ENCODE data around the gene XKRX. TPM values are rescaled to one million over a fixed set of nuclear protein-coding genes. Genes with fewer than 3 reads are reported as not detected.

XKRX gene
- not detected in 2 replicates for polyA plus RNA-seq

GRCh38 chrX:100928660-100929613 is at the start of gene XKRX:
Gene XKRX, minus strand, starts transcription at chrX:100928917. Its CDS starts 613 bp downstream, at chrX:100928304.

DNA sequence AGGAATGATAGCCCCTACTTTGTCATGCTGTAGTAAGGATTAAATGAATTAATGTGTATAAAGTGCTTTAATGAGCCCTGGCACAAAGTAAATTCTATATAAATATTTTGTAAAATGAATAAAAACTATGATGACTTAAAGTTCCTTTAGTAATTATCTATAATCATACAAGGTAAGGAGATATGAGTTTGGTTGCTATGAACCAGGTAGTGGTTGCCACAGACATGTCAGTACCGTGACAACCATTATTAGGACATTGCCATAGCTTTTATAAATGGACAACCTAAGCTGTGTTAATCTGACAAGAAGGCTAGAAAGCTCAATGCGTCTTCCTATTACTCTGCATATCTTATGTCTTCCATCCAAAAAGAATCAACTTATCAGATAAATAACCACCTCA is 40.7 kb upstream of the XKRX start, which contains the start of gene ARL13A:
Gene ARL13A, plus strand, starts transcription at position 301 of the 400 bp plus-strand sequence. CDS start 3,982 bp downstream, outside the sequence.

GRCh38 chrX:100874325-100874724 is 54.4 kb downstream of the XKRX start, which contains the start of gene NOX1:
Gene NOX1, minus strand, starts transcription at chrX:100874359. Its CDS starts 220 bp downstream, at chrX:100874139.

Other genes with a start within 250 kb of the XKRX start
- 1.0 and 2.0 TPM in 2 replicates for gene SYTL4, start 196.8 kb downstream of the XKRX start, polyA plus RNA-seq
- 5.4 and 6.8 TPM in 2 replicates for gene CSTF2, start 108.5 kb downstream of the XKRX start, polyA plus RNA-seq
- gene NOX1, start 54.6 kb downstream of the XKRX start, polyA plus RNA-seq = 0.13 and 0.38 TPM in 2 replicates
- 0.94 TPM in 1 of 2 replicates, not detected in the other for gene ARL13A, start 40.8 kb upstream of the XKRX start, polyA plus RNA-seq
- gene TRMT2B, start 123.2 kb upstream of the XKRX start, polyA plus RNA-seq = 0.95 and 1.5 TPM in 2 replicates
- 40.4 and 57.0 TPM in 2 replicates for gene TMEM35A, start 150.0 kb upstream of the XKRX start, polyA plus RNA-seq
- 0.56 TPM in 1 of 2 replicates, not detected in the other for gene CENPI, start 169.3 kb upstream of the XKRX start, polyA plus RNA-seq